ENCODE data around the gene BCAS4.

The BCAS4 gene

DNA sequence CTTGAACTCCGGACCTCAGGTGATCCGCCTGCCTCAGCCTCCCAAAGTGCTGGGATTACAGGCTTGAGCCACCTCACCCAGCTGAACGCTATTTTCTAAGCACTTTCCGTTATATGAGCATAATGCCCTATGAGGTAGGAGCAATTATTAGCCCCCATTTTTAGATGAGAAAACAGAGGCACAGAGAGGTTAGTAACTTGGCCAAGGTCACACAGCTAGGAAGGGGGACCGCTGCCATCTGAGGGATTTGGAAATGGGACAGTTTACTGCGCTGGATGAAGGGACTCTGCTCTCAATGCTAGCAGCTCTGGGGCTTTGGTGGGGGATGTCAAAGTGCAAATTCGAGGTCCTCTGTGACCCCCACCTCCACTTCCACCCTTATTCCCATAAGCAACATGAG lies 62.5 kb downstream of the BCAS4 start:
- DNase-seq = no peak

DNA sequence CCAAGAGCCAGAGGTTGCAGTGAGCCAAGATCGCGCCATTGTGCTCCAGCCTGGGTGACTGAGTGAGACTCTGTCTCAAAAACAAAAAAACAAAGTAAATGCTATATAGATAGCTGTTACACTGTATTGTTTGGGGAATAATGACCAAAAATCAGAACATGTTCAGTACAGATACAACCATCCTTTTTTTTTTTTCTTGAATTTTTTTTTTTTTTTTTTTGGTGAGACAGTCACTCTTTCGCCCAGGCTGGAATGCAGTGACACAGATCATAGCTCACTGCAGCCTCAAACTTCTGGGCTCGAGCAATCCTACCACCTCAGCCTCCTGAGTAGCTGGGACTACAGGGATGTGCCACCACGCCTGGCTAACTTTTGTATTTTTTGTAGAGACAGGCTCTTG lies 63.7 kb downstream of the BCAS4 start:
- no peak for DNase-seq

DNA sequence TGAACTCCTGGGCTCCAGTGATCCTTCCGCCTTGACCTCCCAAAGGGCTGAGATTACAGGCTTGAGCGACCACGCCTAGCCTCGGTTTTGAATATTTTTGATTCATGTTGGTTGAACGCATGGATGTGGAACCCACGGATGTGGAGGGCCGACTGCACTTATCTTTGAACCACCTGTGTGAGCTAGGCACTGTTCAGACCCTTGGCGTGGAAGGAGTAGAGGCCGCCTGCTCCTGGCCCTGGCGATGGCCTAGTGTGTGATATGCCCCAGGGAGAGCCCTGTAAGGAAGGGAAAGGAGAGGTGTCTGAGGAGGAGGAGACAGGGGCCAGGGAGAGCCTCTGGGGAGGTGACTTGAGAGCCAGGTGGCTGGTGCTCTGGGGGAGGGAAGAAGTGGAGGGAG lies 64.3 kb downstream of the BCAS4 start:
- no peak for DNase-seq

DNA sequence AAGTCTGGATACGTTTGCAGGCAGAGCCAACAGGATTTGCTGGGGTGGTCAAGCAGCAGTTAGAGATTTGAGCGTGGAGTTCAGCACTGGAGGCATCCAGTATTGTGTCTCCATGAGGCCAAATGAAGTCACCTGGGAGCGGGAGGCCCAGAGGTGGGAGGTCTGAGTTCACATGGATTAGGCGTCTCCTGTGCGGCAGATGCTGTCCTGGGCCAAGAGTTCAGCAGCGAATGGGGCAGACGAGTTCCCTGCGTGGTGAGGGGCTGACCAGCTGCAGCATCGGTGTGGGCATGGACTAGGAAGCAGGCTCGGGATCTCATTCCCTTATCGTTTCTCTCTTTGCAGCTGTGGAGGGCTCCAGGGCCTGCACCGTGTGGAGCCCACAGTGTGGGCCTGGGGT lies 66.2 kb downstream of the BCAS4 start:
- DNase-seq = no peak

DNA sequence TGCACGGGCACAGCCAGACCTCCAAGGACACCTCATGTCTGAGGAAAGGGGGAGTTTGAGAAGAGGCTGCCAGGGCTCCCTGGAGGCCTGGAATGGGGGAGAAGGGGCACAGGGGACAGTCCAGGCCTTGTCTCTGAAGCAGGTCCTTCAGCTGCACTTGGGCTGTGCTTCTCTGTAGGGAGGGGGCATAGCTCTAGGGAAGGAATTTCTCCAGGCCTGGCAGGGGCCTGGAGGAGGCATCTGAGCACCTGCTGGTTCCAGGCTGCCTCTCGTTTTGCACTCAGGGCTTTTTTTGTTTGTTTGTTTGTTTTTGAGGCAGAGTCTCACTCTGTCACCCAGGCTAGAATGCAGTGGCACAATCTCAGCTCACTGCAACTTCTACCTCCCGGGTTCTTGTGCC lies 67.7 kb downstream of the BCAS4 start:
- no peak for DNase-seq

DNA sequence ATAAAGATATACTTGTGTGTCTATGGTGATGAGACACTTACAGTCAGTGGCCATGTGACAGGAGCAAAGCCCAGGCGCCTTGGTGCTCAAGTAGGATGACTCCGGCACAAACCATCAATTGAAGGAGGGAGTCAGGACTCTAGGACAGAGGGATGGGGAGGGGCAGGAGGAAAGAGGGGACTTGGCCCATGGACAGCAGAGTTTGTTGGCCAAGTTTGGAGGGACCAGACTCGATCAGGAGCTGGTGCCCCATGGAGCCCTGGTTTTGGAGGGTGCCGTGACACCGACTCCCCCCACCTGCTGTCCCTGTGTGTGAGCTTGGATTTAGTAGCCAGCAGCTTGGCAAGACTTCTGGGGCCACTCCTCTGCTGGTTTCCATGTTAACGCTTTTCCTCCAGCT lies 70.3 kb downstream of the BCAS4 start:
- no peak for DNase-seq

DNA sequence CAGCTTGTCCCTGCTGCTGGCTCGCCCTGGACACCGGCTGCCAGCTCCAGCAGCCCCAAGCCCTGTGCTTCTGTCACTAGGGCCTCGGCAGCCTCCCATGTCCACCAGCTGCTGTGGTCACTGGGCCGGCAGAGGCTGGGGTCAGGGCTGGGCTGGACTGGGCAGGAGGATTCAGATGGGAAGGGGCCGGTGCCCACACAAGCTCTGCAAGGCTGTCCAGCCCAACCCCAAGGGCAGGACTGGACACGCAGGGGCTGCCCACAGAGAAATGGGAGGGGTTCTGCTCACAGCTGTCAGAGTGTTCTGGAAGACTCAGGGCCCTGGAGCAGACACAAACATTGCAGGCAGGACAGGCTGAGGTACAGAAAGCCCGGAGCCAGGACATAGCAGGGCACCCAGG lies 70.7 kb downstream of the BCAS4 start:
- DNase-seq = no peak

DNA sequence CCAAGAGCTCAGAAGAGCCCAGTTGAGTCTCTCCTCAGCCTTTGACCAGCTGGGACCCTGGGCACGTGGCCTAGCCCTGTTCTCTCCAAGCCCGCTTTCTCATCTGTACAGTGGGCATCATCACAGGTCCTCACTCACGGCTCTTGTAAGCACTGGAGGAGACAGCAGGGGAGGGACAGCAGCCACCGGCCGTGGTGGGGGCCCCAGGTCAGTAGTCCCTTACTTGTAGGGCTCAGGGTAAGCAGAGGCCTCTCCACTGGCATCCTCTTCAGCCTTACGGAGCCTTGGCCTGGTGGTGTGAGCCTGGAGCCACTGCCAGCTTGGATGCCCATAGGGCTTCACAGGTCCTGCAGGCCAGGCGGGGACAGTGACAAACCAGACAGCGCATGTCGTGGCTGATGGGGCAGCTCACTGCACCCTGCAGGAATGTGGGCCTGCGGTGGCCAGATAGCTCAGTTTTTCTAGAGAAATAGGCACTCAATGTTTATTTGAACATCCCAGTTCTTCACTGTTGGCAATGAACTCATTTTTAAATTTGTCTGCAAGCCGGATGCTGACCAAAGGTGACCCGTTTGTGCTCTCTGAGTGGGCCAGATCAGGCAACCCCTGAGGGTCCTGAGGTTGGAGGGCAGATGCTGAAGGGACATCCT lies 71.3 kb downstream of the BCAS4 start:
- DNase-seq = no peak

DNA sequence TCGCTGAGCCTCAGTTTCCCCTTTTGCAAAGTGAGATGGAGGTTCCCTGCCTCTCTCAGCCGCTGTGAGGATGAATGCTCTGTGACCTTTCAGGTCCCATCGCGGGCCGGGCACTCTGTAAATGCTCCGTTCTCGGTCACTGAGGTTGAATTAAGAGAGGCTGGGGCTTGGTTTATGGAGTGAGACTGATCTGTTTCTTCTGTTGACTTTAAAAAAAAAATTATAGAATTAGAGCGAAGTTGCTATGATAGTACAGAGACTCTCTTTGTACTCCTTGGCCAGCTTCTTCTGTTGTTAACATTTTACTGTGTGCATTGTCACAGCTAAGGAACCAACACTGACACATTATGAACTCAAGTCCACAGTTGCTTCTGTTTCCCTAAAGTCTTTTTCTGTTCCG lies 72.0 kb downstream of the BCAS4 start:
- DNase-seq = no peak

DNA sequence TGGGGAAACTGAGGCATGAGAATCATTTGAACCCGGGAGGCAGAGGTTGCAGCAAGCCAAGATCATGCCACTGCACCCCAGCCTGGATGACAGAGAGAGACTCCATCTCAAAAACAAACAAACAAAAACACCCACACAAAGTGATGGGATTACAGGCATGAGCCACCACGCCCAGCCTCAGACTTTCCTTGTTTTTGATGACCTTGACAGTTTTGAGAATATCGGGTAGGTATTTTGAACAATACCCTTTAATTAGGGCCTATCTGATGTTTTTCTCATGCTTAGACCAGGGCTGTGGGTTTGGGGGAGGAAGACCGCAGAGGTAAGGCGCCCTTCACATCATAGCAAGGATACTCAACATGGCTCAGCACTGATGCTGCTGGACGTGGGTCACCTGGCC lies 72.9 kb downstream of the BCAS4 start:
- DNase-seq = no peak

DNA sequence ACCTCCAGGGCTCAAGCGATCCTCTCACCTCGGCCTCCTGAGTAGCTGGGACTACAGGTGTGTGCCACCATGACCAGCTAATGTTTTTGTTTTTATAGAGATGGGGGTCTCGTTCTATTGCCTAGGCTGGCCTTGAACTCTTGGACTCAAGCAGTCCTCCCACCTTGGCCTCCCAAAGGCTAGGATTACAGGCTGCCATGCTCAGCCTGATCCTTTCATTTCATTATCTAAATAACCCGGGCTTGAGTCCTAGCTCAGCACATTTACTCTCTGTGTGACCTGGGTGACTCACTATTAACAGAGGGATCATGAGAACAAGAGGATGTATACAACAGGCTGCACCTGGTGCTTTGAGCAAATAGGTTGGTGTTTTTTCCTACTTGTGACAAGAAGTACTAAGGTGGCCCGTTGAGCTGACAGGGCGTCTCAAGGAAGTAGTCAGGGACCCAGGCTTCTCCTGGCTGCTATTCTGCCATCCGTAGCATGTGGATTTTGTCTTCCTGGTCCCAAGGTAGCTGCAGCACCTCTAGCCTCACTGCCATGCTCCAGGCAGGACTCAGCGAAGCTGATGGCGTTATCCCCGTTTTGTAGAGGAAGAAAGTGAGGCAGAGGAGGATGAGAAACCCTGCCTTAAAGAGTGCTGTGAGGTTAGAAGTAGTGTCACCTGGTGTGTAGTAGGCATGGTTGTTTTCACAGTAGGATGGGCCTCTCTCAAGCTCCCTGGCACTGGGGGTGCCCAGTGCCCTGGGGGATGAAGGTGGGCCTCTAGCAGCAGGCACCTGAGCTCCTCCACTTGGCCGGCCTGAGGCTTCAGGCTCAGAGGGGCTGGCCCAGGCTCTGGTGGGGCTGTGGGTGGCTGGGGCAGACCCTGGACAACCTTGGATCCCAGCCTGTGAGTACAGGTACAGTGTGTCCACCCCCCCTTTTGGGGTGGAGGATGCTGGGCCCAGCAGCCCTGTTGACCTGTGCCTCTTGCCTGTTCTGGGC lies 73.9 kb downstream of the BCAS4 start:
- DNase-seq = no peak

DNA sequence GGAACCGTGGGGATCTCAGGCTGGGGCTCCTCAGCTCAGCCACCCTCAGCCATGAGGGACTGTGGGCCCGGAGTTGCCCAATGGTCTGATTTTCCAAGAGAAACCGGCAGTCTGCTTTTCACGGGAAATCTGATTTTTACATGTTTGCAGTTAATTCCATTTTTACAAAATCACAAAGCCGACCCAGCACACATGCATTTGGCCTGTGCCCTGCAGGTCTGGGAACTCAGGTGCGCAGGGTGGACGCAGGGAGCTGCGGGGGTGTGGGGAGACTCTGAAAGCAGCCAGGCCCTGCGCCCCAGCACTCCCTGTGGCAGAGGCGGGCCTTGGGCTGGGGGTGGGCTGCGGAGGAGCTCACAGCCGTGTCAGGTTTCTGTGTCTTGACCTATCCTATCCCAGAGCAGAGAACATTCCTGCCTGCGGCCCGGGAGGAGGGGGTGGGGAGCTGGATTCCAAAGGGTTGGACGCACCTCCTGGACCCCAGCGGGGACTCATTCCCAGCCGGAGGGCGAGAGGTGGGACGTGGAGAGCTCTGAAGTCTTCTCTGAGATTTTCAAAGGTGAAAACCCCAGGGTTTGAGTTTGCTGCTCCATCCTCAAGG lies 75.8 kb downstream of the BCAS4 start:
- DNase-seq = no peak

DNA sequence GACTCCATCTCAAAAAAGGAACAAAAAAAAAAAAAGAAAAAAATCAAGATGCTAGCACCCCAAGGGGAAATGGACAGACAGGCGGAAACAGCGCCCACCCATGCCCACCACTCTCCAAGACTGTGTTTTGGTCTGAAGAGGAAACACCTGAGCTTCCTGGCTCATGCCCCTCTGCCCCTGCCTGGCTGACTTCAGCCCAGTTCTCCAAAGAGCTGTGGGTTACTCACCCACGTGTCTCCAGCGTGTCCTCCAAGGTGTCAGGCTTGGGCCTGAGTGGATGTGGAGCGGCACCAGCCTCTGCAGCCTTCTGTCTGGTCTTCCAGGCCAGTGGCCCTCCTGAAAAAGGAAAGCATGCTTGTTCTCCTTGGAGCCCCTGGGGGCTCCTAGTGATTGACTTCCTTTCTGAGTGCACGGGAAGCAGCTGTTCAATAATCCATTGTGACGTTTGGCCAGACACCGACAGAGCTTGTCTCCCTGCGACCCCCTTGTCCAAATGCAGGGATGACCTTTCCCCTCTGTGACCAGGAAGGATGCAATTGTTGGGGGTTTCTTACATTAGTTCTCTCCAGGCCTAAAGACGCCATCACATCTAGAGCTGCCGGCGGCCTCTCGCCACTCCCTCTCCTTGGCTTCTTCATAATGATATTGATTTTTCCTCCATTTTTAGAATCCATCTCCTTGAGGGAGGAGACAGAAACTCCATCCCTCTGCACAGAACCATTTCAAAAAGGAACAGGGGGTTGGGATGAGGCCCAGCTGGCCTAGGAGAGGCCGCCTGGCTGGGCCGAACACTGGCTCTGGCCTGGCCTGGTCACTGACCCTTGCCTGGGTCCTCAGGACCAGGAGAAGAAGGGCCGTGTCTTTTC lies 77.9 kb downstream of the BCAS4 start:
- DNase-seq = no peak

DNA sequence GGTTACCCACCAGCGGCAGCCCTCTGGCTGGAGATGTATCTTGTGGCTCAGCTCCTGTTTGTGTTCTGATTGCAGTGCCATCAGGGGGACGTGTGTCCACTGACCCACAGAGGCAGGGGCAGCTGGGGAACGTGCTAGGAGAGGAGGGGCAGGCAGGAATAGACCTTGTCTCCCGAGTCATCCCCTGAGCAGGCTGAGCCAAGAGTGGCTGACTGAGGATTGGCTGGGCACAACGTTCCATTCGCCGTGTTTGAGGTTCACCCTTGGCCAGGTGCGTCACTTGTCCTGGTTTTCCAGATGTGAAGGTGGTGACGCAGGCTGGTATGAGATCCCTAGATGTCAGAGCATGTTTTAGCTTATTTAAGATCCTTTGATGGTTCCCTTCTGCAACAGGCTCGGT lies 78.7 kb downstream of the BCAS4 start:
- DNase-seq = no peak

DNA sequence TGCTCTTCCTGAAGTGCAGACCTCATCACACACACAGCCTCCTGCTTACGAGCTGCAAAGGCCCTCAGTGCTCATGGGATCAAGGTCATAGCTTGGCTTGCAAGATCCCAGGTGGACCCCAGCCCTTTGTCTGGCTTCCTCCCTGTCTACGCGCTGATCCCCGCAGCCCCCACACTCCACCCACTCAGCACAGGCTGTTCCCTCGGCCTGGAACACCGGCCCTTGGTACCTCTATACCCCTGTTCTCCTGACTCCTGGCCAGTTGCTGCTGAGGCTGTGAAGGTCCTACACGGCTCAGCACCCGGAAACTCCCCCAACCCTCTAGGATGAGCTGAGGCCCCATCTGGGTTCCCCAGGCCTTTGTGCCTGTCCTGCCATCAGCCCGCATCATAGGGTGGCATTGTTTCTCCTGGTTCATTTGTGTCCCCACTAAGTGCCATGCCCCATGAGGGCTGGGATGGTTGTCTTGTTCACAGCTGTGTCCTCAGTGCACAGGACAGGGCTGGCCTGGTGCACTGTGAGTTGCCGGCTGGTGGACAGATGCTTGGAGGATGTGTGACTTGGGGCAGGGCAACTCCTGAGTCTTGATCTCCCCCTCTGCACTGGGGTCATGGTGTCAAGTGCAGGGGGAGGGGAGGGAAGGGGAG lies 79.4 kb downstream of the BCAS4 start:
- DNase-seq = no peak

DNA sequence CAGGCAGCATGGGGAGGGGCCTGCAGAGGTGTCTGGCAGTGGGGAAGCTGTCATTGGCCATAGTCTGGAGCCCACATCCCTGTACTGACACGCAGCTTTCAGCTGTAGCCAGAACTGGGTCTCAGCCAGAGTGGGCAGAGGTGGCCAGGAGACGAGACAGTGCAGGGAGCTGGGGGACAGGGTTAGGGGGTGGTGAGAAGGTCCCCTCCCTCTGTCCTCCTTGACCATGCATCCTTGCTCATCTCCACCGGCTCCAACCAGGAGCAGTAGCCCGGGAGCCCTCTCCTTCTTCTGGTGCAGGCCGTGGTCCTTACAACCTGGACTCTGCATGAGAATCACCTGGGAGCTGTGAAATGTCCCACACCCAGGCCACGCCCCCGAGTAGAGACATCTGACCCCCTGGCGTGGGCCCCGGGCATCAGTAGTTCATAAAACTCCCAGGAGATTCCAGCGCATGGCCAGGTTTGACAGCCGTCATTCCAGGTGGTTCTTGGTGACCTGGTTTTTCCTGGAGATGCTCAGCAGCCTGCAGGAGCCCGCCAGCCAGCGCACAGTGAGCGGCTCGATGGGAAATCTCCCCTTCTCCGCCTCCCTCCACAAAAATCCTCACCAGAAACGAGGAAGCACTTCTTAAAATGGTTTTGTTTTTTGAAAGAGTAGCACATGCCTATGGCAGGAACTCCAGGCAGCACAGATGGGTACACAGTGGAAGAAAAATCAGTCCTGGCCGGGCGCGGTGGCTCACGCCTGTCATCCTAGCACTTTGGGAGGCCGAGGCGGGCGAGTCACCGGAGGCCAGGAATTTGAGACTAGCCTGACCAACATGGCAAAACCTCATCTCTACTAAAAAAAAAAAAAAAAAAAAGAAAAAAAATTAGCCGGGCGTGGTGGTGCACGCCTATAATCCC lies 80.2 kb downstream of the BCAS4 start:
- no peak for DNase-seq

DNA sequence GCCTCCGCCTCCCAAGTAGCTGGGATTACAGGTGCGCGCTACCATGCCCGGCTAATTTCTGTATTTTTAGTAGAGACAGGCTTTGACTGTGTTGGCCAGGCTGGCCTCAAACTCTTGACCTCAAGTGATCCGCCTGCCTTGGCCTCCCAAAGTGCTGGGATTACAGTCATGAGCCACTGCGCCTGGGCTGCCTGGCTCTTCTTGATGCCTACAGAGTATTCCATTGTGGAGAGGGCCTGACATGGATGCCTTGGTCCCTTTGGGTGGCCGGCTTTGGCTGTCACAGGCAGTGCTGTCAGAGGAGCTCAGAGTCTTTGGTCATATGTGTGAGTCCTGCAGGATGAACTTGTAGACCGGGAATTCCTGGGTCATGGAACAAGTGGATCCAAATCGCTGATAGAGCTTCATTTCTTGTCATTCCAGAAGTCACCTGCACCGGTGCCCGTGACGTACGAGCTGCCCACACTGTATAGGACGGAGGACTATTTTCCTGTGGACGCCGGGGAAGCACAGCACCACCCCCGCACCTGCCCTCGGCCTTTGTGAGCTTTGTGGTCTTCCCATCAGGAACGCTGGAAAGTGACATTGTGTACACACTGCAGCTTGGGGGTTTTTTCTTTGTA lies 81.3 kb downstream of the BCAS4 start:
- DNase-seq = no peak

DNA sequence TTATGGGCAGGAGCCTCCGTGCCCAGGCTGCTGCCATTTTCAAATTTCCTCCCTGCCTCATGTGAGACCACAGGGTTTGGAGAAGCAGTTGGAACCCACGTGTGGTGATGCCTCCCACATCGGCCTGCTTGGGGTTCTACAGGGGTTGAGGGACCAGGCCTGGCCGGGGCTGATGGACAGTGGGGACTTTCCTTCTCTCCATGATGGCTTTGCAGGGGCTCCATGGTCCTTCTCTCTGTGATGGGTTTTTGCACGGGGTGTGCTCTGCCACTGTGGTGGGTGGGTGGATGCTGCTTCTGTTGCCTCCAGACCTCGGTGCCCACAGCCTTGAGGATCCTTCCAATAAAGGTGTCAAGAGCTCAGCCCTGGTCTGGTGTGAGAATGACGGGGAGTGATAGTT lies 82.0 kb downstream of the BCAS4 start:
- DNase-seq = no peak

DNA sequence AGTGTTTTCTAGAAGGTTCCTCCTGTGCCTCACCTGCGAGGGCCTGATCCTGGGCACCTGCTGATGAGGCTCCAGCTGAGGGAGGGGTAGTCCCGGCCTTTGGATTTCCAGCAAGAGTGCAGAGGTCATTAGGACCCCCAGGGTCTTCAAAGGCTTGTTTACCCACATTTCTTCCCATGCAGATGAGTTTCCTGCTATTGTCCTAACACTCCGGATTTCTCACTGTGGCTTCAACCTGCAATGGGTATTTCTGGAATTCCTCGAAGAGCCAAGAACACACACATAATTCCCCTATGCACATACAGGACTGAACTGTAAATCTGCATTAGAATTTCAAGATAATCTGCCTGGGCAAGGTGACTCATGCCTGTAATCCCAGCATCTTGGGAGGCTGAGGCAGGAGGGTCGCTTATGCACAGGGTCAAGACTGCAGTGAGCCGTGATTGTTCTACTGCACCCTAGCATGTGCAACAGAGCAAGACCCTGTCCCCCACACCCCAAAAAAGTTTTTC lies 82.4 kb downstream of the BCAS4 start:
- DNase-seq = no peak

DNA sequence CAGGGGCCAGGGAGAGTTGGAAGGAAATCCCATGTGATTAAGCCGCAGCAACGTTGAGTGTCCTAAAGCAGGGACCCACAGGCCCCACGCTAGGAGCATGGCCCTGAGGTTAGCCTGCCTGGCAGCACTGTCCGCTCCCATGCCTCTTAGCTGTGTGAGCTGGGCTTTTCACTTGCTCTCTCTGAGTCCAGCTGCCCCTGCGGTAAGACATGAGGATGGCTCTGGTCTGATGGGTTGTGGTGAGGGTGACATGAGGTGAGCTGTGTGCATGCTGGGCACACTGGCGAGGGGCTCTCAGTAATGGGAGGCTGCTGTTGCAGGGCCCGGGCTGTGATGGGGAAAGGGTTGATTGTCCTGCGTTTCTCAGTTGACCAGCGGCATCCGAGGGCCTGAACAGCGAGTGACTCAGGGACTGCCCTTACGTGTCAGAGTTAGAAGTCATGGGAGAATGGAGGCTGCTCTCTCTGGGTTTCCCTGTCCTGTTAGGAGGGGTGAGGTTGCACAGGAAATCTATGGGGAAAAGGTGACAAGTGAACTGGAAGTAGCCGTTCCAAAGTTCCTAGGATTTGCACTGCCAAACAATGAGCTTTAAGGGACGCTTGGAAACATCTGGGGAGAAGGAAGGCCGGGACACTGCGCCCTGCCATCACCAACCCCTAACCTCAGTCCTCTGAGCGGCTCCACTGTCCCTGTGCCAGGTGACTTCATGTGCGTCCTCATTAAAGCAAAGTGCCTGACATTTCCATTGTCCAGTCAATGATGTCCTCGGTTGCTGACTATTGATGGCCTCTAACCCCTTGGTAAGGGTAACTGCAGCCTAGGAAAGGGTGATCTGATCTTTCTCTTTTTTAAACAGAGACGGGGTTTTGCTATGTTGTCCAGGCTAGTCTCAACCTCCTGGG lies 85.0 kb downstream of the BCAS4 start:
- no peak for DNase-seq

All from NCI-H526 treated with DMSO at 0.1 percent for 48 hours (cell line).